ENCODE measurements around the gene USP40. TPM values are rescaled to one million over a fixed set of nuclear protein-coding genes. Genes with fewer than 3 reads are reported as not detected.

The USP40 gene
- total RNA-seq, 5 donors from 2014 or later (not counting 1 experiment from before 2014, with no cell fraction given), result 17.3 to 24.5 (median 20.4) TPM

- CTCF ChIA-PET, result no interaction called here
- WGBS (ENCODE audit: insufficient coverage), result 96% methylated on average over 2 of the region's 4 CpGs
- Histone ChIP-seq H3K4me1 (ENCODE audit: control insufficient read depth in 1 of 2, extremely low read depth in 1 of 2, insufficient read depth in 2 of 2, low read length in 2 of 2) (no peaks in the 10 kb centered on the region), H3K27me3 (replicated peaks in 1 of 2; ENCODE audit: control insufficient read depth in 2 of 2, extremely low read depth in 1 of 2, insufficient read depth in 2 of 2, low read length in 1 of 2) (no peaks in the 10 kb centered on the region), H3K9me3 (no peaks in the 10 kb centered on the region), H3K27ac (ENCODE audit: low read length) (no peak overlapping the region), H3K36me3 (ENCODE audit: control insufficient read depth in 2 of 2, extremely low read depth in 1 of 2, insufficient read depth in 1 of 2, low read length in 1 of 2) (peaks cover 4 to 50% of the 10 kb centered on the region in 2 donors), H3K4me3 (ENCODE audit: control insufficient read depth in 1 of 2, extremely low read depth in 1 of 2, low read length in 1 of 2) (no peak overlapping the region)
- ATAC-seq (replicated peaks in 1 of 4), result no peak
- Mint-ChIP-seq H3K27me3 (no peaks in the 10 kb centered on the region), H3K27ac (no peak overlapping the region), H3K4me1 (no peaks in the 10 kb centered on the region), H3K9me3 (no peaks in the 10 kb centered on the region), H3K4me3 (no peak overlapping the region), H3K36me3 (peaks cover 60% of the 10 kb centered on the region)
- no peak for DNase-seq
- POLR2A ChIA-PET, result no interaction called here
These were observed 79.6 kb downstream of the USP40 start for GRCh38 chr2:233486778-233487552.

- Histone ChIP-seq H3K27me3 (replicated peaks in 1 of 2; ENCODE audit: control insufficient read depth in 2 of 2, extremely low read depth in 1 of 2, insufficient read depth in 2 of 2, low read length in 1 of 2) (no peaks in the 10 kb centered on the region), H3K4me1 (ENCODE audit: control insufficient read depth in 1 of 2, extremely low read depth in 1 of 2, insufficient read depth in 2 of 2, low read length in 2 of 2) (no peaks in the 10 kb centered on the region), H3K9me3 (no peaks in the 10 kb centered on the region), H3K27ac (ENCODE audit: low read length) (no peak overlapping the region), H3K4me3 (ENCODE audit: control insufficient read depth in 1 of 2, extremely low read depth in 1 of 2, low read length in 1 of 2) (no peak overlapping the region), H3K36me3 (ENCODE audit: control insufficient read depth in 2 of 2, extremely low read depth in 1 of 2, insufficient read depth in 1 of 2, low read length in 1 of 2) (peaks cover 4 to 44% of the 10 kb centered on the region in 2 donors)
- WGBS (ENCODE audit: insufficient coverage), result 89% methylated on average over 4 of the region's 4 CpGs
- ChIA-PET POLR2A (no interaction called here), CTCF (no interaction called here)
- Mint-ChIP-seq H3K4me3 (no peak overlapping the region), H3K9me3 (no peaks in the 10 kb centered on the region), H3K27me3 (no peaks in the 10 kb centered on the region), H3K36me3 (peaks cover 56% of the 10 kb centered on the region), H3K4me1 (no peaks in the 10 kb centered on the region), H3K27ac (no peak overlapping the region)
- no peak for DNase-seq
- no peak for ATAC-seq (replicated peaks in 1 of 4)
These were observed 80.2 kb downstream of the USP40 start for GRCh38 chr2:233486357-233486756.

DNA sequence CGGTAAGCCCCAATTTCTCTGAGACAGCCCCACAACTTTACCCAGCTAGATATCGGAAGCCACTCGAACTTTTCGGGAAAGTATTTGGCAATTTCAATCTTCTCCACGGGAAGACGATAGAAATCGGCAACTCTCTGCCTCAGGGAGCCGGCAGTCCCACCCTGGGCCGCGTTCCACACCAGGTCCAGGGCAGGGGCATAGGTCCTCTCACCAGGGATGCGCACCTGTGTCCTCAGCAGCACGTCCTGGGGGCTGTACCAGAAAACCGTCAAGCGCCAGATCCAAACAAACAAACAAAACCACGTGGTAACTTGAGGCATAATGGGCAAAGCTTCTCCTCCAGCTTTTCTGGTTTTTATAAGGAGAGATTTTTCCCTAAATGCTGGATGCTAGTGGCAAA is 80.9 kb downstream of the USP40 start:
- no peak overlapping the region for H3K27ac Mint-ChIP-seq
- H3K9me3 Mint-ChIP-seq, result no peaks in the 10 kb centered on the region
- WGBS (ENCODE audit: insufficient coverage), result 94% methylated on average over 10 of the region's 15 CpGs
- H3K4me1 Mint-ChIP-seq, result no peaks in the 10 kb centered on the region
- no peak overlapping the region for H3K4me3 Mint-ChIP-seq
- ChIA-PET CTCF (no interaction called here), POLR2A (no interaction called here)
- Histone ChIP-seq H3K27me3 (replicated peaks in 1 of 2; ENCODE audit: control insufficient read depth in 2 of 2, extremely low read depth in 1 of 2, insufficient read depth in 2 of 2, low read length in 1 of 2) (no peaks in the 10 kb centered on the region), H3K4me3 (ENCODE audit: control insufficient read depth in 1 of 2, extremely low read depth in 1 of 2, low read length in 1 of 2) (no peak overlapping the region), H3K36me3 (ENCODE audit: control insufficient read depth in 2 of 2, extremely low read depth in 1 of 2, insufficient read depth in 1 of 2, low read length in 1 of 2) (peaks cover 4 to 37% of the 10 kb centered on the region in 2 donors), H3K9me3 (no peaks in the 10 kb centered on the region), H3K27ac (ENCODE audit: low read length) (no peak overlapping the region), H3K4me1 (ENCODE audit: control insufficient read depth in 1 of 2, extremely low read depth in 1 of 2, insufficient read depth in 2 of 2, low read length in 2 of 2) (no peaks in the 10 kb centered on the region)
- ATAC-seq (replicated peaks in 1 of 4) (no peak), DNase-seq (no peak)
- no peaks in the 10 kb centered on the region for H3K27me3 Mint-ChIP-seq
- H3K36me3 Mint-ChIP-seq, result peaks cover 53% of the 10 kb centered on the region

- H3K27ac Mint-ChIP-seq, result peak overlapping the region in 1 of 2 donors; percentile 3
- H3K27me3 ChIP-seq (replicated peaks in 1 of 2; ENCODE audit: control insufficient read depth in 2 of 2, extremely low read depth in 1 of 2, insufficient read depth in 2 of 2, low read length in 1 of 2), result no peaks in the 10 kb centered on the region
- H3K4me1 ChIP-seq (ENCODE audit: control insufficient read depth in 1 of 2, extremely low read depth in 1 of 2, insufficient read depth in 2 of 2, low read length in 2 of 2), result no peaks in the 10 kb centered on the region
- ChIA-PET POLR2A (no interaction called here), CTCF (interaction anchor here in 1 of 2 donors (0.6 kb wide), 1 partner anchor 918 kb away, joined by 5 read pairs; no protein-coding TSS in a partner anchor)
- no peaks in the 10 kb centered on the region for H3K27me3 Mint-ChIP-seq
- no peak overlapping the region for H3K4me3 ChIP-seq (ENCODE audit: control insufficient read depth in 1 of 2, extremely low read depth in 1 of 2, low read length in 1 of 2)
- WGBS (ENCODE audit: insufficient coverage), result 89% methylated on average over 5 of the region's 5 CpGs
- peaks cover 4 to 19% of the 10 kb centered on the region in 2 donors for H3K36me3 ChIP-seq (ENCODE audit: control insufficient read depth in 2 of 2, extremely low read depth in 1 of 2, insufficient read depth in 1 of 2, low read length in 1 of 2)
- no peak overlapping the region for H3K27ac ChIP-seq (ENCODE audit: low read length)
- H3K4me3 Mint-ChIP-seq, result no peak overlapping the region
- H3K4me1 Mint-ChIP-seq, result no peaks in the 10 kb centered on the region
- H3K36me3 Mint-ChIP-seq, result peaks cover 37% of the 10 kb centered on the region
- no peak for DNase-seq
- ATAC-seq (replicated peaks in 1 of 4), result no peak
- H3K9me3 Mint-ChIP-seq, result no peaks in the 10 kb centered on the region
- no peaks in the 10 kb centered on the region for H3K9me3 ChIP-seq
These were observed 84.0 kb downstream of the USP40 start for GRCh38 chr2:233482616-233483015.

- H3K36me3 ChIP-seq (ENCODE audit: control insufficient read depth in 2 of 2, extremely low read depth in 1 of 2, insufficient read depth in 1 of 2, low read length in 1 of 2), result peaks cover 8 to 25% of the 10 kb centered on the region in 2 donors
These were observed 85.0 kb downstream of the USP40 start for GRCh38 chr2:233481368-233482142.

DNA sequence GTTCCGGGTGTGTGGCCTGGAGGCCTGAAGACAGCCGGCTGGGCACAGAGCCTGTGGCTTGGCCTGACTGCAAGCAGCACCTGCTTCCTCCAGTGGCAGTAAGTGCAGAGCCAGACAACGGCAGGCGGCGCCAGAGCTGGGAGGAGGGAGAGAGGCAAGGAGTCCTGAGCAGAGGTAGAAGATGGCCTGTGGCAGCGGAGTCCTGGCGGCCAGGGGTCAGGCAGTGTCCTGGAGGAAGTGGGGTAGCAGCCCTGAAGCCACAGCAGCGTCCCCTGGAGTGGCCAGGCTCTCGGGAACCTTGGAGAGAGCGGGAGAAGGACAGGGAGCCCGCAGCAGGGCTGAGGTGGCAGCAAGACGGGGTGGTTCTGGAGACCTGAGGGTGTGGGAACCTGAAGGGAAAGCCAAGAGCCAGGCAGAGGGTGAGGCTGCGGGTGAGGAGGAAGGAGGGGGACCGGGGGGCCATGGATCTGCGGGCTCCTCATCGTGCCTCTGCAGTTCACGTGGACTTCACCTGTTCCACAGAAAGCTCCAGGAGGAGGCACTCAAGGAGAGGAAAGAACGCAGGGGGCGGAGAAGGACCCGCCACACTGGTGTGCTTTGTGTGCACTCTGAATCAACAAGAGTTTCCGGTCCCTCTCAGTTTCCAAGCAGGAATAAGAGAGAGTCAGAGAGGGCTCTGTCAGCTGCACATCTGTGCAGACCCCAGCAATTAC is 85.9 kb downstream of the USP40 start:
- Mint-ChIP-seq H3K27me3 (no peaks in the 10 kb centered on the region), H3K4me3 (no peak overlapping the region), H3K36me3 (peaks cover 28% of the 10 kb centered on the region), H3K4me1 (no peaks in the 10 kb centered on the region), H3K9me3 (no peaks in the 10 kb centered on the region), H3K27ac (no peak overlapping the region)
- no peak for ATAC-seq (replicated peaks in 1 of 4)
- ChIA-PET POLR2A (no interaction called here), CTCF (no interaction called here)
- H3K4me3 ChIP-seq (ENCODE audit: control insufficient read depth in 1 of 2, extremely low read depth in 1 of 2, low read length in 1 of 2), result no peak overlapping the region
- no peaks in the 10 kb centered on the region for H3K4me1 ChIP-seq (ENCODE audit: control insufficient read depth in 1 of 2, extremely low read depth in 1 of 2, insufficient read depth in 2 of 2, low read length in 2 of 2)
- 95% methylated on average over 20 of the region's 21 CpGs for WGBS (ENCODE audit: insufficient coverage)
- no peaks in the 10 kb centered on the region for H3K27me3 ChIP-seq (replicated peaks in 1 of 2; ENCODE audit: control insufficient read depth in 2 of 2, extremely low read depth in 1 of 2, insufficient read depth in 2 of 2, low read length in 1 of 2)
- peak in 1 of 35 experiments; percentile 4 for DNase-seq
- H3K9me3 ChIP-seq, result no peaks in the 10 kb centered on the region
- peaks cover 5 to 29% of the 10 kb centered on the region in 2 donors for H3K36me3 ChIP-seq (ENCODE audit: control insufficient read depth in 2 of 2, extremely low read depth in 1 of 2, insufficient read depth in 1 of 2, low read length in 1 of 2)
- H3K27ac ChIP-seq (ENCODE audit: low read length), result no peak overlapping the region

More at GRCh38 chr2:233481368-233482142, 85.0 kb downstream of the USP40 start:
- Histone ChIP-seq H3K9me3 (no peaks in the 10 kb centered on the region), H3K4me1 (ENCODE audit: control insufficient read depth in 1 of 2, extremely low read depth in 1 of 2, insufficient read depth in 2 of 2, low read length in 2 of 2) (no peaks in the 10 kb centered on the region), H3K27me3 (replicated peaks in 1 of 2; ENCODE audit: control insufficient read depth in 2 of 2, extremely low read depth in 1 of 2, insufficient read depth in 2 of 2, low read length in 1 of 2) (no peaks in the 10 kb centered on the region), H3K27ac (ENCODE audit: low read length) (no peak overlapping the region), H3K4me3 (ENCODE audit: control insufficient read depth in 1 of 2, extremely low read depth in 1 of 2, low read length in 1 of 2) (no peak overlapping the region)
- H3K27ac Mint-ChIP-seq, result peak overlapping the region in 1 of 2 donors; percentile 22
- DNase-seq, result no peak
- H3K27me3 Mint-ChIP-seq, result no peaks in the 10 kb centered on the region
- no peaks in the 10 kb centered on the region for H3K4me1 Mint-ChIP-seq
- no peak overlapping the region for H3K4me3 Mint-ChIP-seq
- 96% methylated on average over 16 of the region's 22 CpGs for WGBS (ENCODE audit: insufficient coverage)
- no peaks in the 10 kb centered on the region for H3K9me3 Mint-ChIP-seq
- ATAC-seq (replicated peaks in 1 of 4), result no peak
- ChIA-PET CTCF (interaction anchor here in 1 of 2 donors (0.6 kb wide), 1 partner anchor 919 kb away, joined by 5 read pairs; no protein-coding TSS in a partner anchor), POLR2A (no interaction called here)
- peaks cover 34% of the 10 kb centered on the region for H3K36me3 Mint-ChIP-seq

All from T-cell (primary cell).